ENCODE data around the gene ITIH4. TPM values are rescaled to one million over a fixed set of nuclear protein-coding genes. Genes with fewer than 3 reads are reported as not detected.

The ITIH4 gene
- total and polyA plus RNA-seq, 8 donors: 16.2 to 276 (median 77.4) TPM

GRCh38 chr3:52791366-52791765 is 39.1 kb downstream of the ITIH4 start:
- WGBS, 2 donors: 81 to 83% methylated on average over 12 of the region's 12 CpGs
- DNase-seq (peak in 1 of 6 donors; percentile 39), ATAC-seq (no peak), FAIRE-seq (no peak)
- H3K4me3 ChIP-seq: no peak overlapping the region
- H3K36me3 ChIP-seq: no peaks in the 10 kb centered on the region
- TF ChIP-seq, protein P1, sequence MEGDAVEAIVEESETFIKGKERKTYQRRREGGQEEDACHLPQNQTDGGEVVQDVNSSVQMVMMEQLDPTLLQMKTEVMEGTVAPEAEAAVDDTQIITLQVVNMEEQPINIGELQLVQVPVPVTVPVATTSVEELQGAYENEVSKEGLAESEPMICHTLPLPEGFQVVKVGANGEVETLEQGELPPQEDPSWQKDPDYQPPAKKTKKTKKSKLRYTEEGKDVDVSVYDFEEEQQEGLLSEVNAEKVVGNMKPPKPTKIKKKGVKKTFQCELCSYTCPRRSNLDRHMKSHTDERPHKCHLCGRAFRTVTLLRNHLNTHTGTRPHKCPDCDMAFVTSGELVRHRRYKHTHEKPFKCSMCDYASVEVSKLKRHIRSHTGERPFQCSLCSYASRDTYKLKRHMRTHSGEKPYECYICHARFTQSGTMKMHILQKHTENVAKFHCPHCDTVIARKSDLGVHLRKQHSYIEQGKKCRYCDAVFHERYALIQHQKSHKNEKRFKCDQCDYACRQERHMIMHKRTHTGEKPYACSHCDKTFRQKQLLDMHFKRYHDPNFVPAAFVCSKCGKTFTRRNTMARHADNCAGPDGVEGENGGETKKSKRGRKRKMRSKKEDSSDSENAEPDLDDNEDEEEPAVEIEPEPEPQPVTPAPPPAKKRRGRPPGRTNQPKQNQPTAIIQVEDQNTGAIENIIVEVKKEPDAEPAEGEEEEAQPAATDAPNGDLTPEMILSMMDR (IDR thresholded peaks at IDR 0.05): no peak
- no peak overlapping the region for H3K27ac ChIP-seq
- H3K4me1 ChIP-seq: peaks cover 0 to 3% (median 0%) of the 10 kb centered on the region in 3 donors
- no peaks in the 10 kb centered on the region for H3K27me3 ChIP-seq
- no peaks in the 10 kb centered on the region for H3K9me3 ChIP-seq
- intact Hi-C loops (cut with DNase I): no loop called here

DNA sequence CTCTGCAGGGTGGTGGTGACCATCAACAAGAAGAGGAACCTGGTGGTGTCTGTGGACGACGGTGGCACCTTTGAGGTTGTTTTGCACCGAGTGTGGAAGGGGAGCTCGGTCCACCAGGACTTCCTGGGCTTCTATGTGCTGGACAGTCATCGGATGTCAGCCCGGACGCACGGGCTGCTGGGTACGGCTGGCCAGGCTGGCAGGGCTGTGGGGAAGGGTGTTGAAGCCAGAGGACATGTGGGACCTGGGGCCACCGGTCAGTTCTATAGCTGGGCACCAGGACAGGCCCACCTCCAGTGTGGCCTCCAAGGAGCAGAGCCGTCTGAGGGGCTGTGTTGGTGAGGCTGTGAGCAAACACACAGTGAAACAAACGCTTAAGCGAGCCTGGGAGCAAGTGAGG is 39.7 kb downstream of the ITIH4 start:
- no peak for ATAC-seq
- H3K27me3 ChIP-seq: no peaks in the 10 kb centered on the region

DNA sequence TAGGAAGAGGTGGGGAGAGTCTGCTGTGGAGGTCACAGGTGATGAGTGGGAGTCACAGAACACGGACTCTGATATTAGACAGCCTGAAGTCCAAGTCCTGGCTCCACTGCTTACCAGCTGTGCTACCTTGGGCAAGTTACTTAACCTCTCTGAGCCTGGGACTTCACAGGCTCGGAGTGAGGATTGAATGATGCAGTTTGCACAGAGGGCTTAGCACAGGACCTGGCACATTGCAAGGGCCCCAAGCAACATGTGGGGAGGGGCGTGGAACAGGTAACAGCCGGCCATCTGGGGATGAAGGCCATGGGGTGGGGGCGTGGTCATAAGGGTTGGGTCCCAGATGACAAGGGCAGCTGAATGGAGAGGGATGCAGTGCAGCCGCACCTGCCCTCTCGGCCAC is 40.1 kb downstream of the ITIH4 start:
- no peak for ATAC-seq
- TF ChIP-seq, protein P1 (IDR thresholded peaks at IDR 0.05): no peak
- DNase-seq: peak in 1 of 6 donors; percentile 32
- H3K9me3 ChIP-seq: no peaks in the 10 kb centered on the region
- no peak overlapping the region for H3K27ac ChIP-seq
- intact Hi-C loops (cut with DNase I): no loop called here
- FAIRE-seq: no peak
- no peaks in the 10 kb centered on the region for H3K27me3 ChIP-seq
- 72 to 73% methylated on average over 7 of the region's 7 CpGs for WGBS, 2 donors
- H3K36me3 ChIP-seq: no peaks in the 10 kb centered on the region
- peaks cover 0 to 2% (median 0%) of the 10 kb centered on the region in 3 donors for H3K4me1 ChIP-seq
- H3K4me3 ChIP-seq: no peak overlapping the region

More for the DNA sequence above, 39.7 kb downstream of the ITIH4 start:
- FAIRE-seq (no peak), DNase-seq (peak in 1 of 6 donors; percentile 36)
- Histone ChIP-seq H3K27ac (no peak overlapping the region), H3K36me3 (no peaks in the 10 kb centered on the region), H3K4me3 (no peak overlapping the region), H3K9me3 (no peaks in the 10 kb centered on the region), H3K4me1 (peaks cover 0 to 3% (median 0%) of the 10 kb centered on the region in 3 donors)
- intact Hi-C loops (cut with DNase I): no loop called here
- TF ChIP-seq, protein P1 (IDR thresholded peaks at IDR 0.05): no peak
- WGBS, 2 donors: 84 to 91% methylated on average over 13 of the region's 13 CpGs

- H3K4me1 ChIP-seq: no peaks in the 10 kb centered on the region
- no peak overlapping the region for H3K4me3 ChIP-seq
- H3K9me3 ChIP-seq: no peaks in the 10 kb centered on the region
- H3K27me3 ChIP-seq: no peaks in the 10 kb centered on the region
- peak in 1 of 6 donors; percentile 44 for DNase-seq
- intact Hi-C loops (cut with DNase I): no loop called here
- ATAC-seq: no peak
- no peaks in the 10 kb centered on the region for H3K36me3 ChIP-seq
- TF ChIP-seq, protein P1 (IDR thresholded peaks at IDR 0.05): no peak
- no peak for FAIRE-seq
- WGBS, 2 donors: 87 to 93% methylated on average over 6 of the region's 6 CpGs
- H3K27ac ChIP-seq: no peak overlapping the region
Measured at GRCh38 chr3:52789746-52790040, 40.8 kb downstream of the ITIH4 start.

DNA sequence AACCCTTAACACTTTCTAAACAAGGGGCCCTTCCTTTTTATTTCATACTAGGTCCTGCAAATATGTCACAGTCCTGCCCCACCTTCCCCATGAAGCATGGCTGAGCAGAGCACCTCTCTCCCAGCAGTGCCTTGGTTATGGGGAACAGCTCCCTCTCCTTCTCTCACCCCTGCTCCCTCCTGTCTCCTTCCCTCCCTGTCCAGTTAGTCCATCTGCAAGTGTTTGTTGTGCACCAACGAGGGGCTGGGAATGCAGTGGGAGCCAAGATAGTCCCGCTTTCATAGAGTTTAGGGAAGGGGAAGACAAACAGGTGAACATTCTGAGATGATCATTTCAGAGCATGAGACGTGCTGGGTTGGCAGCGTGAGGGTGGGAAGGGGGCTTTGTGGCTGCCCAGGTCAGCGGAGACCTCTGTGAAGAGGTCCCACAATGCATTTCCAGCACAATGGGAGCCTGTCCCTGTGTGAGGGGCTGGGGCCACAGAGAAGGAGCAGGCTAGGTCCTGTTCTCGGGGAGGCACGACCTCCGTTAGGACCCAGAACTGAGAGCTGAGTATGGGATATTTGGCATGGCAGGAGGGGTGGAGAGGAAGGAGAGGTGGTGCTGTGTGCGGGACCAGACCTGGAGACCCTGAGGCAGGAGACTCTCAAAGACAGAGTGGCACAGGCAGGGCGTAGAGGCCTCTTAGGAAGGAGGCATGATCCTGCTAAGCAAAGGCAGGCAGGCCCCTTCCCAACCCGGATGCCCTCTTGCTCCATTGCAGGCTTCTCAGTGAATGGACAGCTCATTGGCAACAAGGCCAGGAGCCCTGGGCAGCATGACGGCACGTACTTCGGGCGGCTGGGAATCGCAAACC is 41.4 kb downstream of the ITIH4 start:
- ATAC-seq: no peak
- no peaks in the 10 kb centered on the region for H3K27me3 ChIP-seq
- intact Hi-C loops (cut with DNase I): no loop called here
- FAIRE-seq: no peak
- DNase-seq: peak in 1 of 6 donors; percentile 17
- H3K36me3 ChIP-seq: no peaks in the 10 kb centered on the region
- no peak overlapping the region for H3K4me3 ChIP-seq
- WGBS, 2 donors: 77 to 78% methylated on average over 16 of the region's 16 CpGs
- no peaks in the 10 kb centered on the region for H3K9me3 ChIP-seq
- TF ChIP-seq, protein P1 (IDR thresholded peaks at IDR 0.05): no peak
- no peak overlapping the region for H3K27ac ChIP-seq
- H3K4me1 ChIP-seq: no peaks in the 10 kb centered on the region
